ENCODE measurements around the gene VCL. TPM values are rescaled to one million over a fixed set of nuclear protein-coding genes. Genes with fewer than 3 reads are reported as not detected.

The VCL gene
- polyA plus RNA-seq, 1 donor from 2014 or later = 11.2 TPM

DNA sequence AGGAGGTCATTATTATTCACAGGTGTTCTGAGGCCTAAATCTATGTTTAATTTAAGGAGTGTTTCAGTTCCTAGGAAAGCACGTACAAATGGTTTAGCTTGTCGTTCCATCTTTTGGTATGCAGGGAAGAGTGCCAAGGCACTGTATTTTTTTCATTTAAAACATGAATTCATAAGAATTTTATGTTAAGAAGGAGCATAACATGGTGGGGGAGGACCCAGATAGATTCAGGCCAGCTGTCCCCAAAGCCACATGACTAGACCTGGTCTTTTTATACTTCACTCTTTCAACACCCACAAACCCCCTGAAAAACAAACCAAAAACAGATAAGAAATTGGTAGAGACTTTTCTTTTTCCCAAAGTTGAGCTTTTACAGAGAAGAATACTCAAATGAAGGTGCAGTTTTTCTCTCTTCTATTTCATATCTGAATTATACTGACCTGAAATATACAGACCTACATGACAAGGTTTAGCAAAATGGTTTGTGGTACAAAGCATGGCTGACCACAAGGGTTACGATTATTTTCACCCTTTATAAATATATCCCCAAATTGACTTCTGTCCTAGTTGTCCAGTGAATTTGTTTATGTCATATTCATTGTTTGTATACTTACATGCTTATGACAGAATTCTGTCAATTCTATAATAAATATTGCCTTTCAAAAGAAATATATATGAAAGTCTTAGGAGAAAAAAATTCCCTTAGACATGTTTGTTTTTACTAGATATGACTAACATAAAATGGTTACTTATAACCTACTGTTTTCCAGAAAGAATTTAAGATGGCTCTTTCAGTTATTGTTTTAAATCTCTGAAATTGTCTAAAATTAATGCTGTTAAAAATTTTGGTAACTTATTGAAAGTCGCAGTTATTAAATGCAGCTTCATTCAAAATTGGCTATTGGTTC, 81.4 kb downstream of the VCL start:
- Histone ChIP-seq H3K9me3 (ENCODE audit: low read length) (no peaks in the 10 kb centered on the region), H3F3A (ENCODE audit: insufficient read depth, low read length, poor library complexity, severe bottlenecking) (no peaks in the 10 kb centered on the region), H3K9ac (ENCODE audit: low read length) (no peak overlapping the region), H3K79me2 (replicated peaks; ENCODE audit: insufficient read depth, low read length) (no peaks in the 10 kb centered on the region), H3K4me2 (ENCODE audit: low read length) (no peak overlapping the region), H3K27ac (ENCODE audit: low read length) (no peak overlapping the region), H4K20me1 (ENCODE audit: insufficient read depth) (no peaks in the 10 kb centered on the region), H3K4me3 (ENCODE audit: low read length) (no peak overlapping the region), H2AFZ (ENCODE audit: low read depth, low read length) (no peak overlapping the region), H3K27me3 (ENCODE audit: insufficient read depth, low read depth, low read length) (no peaks in the 10 kb centered on the region), H3K9me2 (ENCODE audit: insufficient read depth, low read length) (no peaks in the 10 kb centered on the region), H3K36me3 (ENCODE audit: insufficient read depth, low read length) (no peaks in the 10 kb centered on the region)
- no peak for TF ChIP-seq EP300 (conservative IDR thresholded peaks at IDR 0.05; ENCODE audit: poor library complexity, severe bottlenecking)
- no peak for TF ChIP-seq MXI1 (conservative IDR thresholded peaks at IDR 0.05; ENCODE audit: poor library complexity, severe bottlenecking)
- TF ChIP-seq, protein P1, sequence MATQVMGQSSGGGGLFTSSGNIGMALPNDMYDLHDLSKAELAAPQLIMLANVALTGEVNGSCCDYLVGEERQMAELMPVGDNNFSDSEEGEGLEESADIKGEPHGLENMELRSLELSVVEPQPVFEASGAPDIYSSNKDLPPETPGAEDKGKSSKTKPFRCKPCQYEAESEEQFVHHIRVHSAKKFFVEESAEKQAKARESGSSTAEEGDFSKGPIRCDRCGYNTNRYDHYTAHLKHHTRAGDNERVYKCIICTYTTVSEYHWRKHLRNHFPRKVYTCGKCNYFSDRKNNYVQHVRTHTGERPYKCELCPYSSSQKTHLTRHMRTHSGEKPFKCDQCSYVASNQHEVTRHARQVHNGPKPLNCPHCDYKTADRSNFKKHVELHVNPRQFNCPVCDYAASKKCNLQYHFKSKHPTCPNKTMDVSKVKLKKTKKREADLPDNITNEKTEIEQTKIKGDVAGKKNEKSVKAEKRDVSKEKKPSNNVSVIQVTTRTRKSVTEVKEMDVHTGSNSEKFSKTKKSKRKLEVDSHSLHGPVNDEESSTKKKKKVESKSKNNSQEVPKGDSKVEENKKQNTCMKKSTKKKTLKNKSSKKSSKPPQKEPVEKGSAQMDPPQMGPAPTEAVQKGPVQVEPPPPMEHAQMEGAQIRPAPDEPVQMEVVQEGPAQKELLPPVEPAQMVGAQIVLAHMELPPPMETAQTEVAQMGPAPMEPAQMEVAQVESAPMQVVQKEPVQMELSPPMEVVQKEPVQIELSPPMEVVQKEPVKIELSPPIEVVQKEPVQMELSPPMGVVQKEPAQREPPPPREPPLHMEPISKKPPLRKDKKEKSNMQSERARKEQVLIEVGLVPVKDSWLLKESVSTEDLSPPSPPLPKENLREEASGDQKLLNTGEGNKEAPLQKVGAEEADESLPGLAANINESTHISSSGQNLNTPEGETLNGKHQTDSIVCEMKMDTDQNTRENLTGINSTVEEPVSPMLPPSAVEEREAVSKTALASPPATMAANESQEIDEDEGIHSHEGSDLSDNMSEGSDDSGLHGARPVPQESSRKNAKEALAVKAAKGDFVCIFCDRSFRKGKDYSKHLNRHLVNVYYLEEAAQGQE (IDR thresholded peaks at IDR 0.05; ENCODE audit: borderline replicate concordance) = no peak

DNA sequence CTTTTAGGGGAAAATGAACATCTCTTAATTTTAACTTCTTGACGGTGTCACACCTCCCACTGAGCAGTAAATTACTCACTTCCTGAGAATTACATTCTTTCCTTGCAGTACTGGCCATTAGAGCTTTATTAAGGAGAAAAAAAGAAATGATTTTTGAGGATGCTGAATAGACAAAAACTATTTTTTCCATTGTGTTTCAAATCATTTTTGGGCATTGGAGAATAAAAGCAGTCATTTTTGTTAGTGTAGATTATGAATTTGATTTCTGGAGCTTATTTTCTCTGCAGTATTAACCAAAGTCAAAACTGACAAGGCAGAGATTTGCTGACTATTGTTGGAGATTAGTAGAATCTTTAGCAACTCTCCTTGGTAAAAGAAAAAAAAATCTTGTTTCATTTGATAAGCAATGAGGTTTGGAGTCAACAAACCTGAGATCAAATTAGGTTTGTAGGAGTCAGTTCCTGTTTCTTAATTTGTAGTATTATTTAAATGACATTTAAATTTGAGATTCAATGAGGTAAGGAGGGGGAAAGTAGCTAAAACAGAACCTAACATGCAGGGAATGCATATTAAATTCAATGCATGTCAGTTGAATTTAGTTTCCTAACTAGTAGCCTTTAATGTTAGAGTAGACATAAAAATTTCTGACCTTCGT, 82.1 kb downstream of the VCL start:
- Histone ChIP-seq H3K4me3 (ENCODE audit: low read length) (no peak overlapping the region), H3K4me2 (ENCODE audit: low read length) (no peak overlapping the region)

More for the DNA sequence above, 82.1 kb downstream of the VCL start:
- H3K79me2 ChIP-seq (replicated peaks; ENCODE audit: insufficient read depth, low read length) = no peaks in the 10 kb centered on the region
- no peak overlapping the region for H2AFZ ChIP-seq (ENCODE audit: low read depth, low read length)
- no peak overlapping the region for H3K27ac ChIP-seq (ENCODE audit: low read length)
- no peaks in the 10 kb centered on the region for H3K36me3 ChIP-seq (ENCODE audit: insufficient read depth, low read length)
- TF ChIP-seq, protein P2, sequence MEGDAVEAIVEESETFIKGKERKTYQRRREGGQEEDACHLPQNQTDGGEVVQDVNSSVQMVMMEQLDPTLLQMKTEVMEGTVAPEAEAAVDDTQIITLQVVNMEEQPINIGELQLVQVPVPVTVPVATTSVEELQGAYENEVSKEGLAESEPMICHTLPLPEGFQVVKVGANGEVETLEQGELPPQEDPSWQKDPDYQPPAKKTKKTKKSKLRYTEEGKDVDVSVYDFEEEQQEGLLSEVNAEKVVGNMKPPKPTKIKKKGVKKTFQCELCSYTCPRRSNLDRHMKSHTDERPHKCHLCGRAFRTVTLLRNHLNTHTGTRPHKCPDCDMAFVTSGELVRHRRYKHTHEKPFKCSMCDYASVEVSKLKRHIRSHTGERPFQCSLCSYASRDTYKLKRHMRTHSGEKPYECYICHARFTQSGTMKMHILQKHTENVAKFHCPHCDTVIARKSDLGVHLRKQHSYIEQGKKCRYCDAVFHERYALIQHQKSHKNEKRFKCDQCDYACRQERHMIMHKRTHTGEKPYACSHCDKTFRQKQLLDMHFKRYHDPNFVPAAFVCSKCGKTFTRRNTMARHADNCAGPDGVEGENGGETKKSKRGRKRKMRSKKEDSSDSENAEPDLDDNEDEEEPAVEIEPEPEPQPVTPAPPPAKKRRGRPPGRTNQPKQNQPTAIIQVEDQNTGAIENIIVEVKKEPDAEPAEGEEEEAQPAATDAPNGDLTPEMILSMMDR (IDR thresholded peaks at IDR 0.05; ENCODE audit: poor library complexity, severe bottlenecking) = no peak
- TF ChIP-seq RAD21 (conservative IDR thresholded peaks at IDR 0.05) = no peak
- TF ChIP-seq MXI1 (conservative IDR thresholded peaks at IDR 0.05; ENCODE audit: poor library complexity, severe bottlenecking) = no peak
- TF ChIP-seq, protein P1 (IDR thresholded peaks at IDR 0.05; ENCODE audit: borderline replicate concordance) = no peak
- TF ChIP-seq POLR2AphosphoS5 (IDR thresholded peaks at IDR 0.05) = no peak
- no peaks in the 10 kb centered on the region for H3K9me3 ChIP-seq (ENCODE audit: low read length)
- H4K20me1 ChIP-seq (ENCODE audit: insufficient read depth) = no peaks in the 10 kb centered on the region
- no peaks in the 10 kb centered on the region for H3K27me3 ChIP-seq (ENCODE audit: insufficient read depth, low read depth, low read length)
- H3K9me2 ChIP-seq (ENCODE audit: insufficient read depth, low read length) = no peaks in the 10 kb centered on the region
- no peaks in the 10 kb centered on the region for H3F3A ChIP-seq (ENCODE audit: insufficient read depth, low read length, poor library complexity, severe bottlenecking)
- no peak overlapping the region for H3K9ac ChIP-seq (ENCODE audit: low read length)
